Neural cell (in vitro differentiated cells): ENCODE measurements around the gene DNAJB6. TPM values are rescaled to one million over a fixed set of nuclear protein-coding genes. Genes with fewer than 3 reads are reported as not detected.

Source experiments
- H2AFZ ChIP-seq: fragments of 200-600, 300-800 bp; sonication (generic), shearing (Covaris generic); 2 replicates; pipeline ENCODE4 v1.6.0; 2014; ENCODE audit warnings: low read depth, mild to moderate bottlenecking, antibody characterized with exemption, low read length, moderate library complexity
- H3F3A ChIP-seq: fragments of 200-600 bp; shearing (Covaris generic); 2 replicates; pipeline ENCODE4 v1.6.1; 2016; ENCODE audit warnings: mild to moderate bottlenecking, moderate library complexity, mixed read lengths, antibody characterized with exemption, low read length; ENCODE audit not compliant: insufficient read depth, poor library complexity, severe bottlenecking
- H3K27ac ChIP-seq: fragments of 200-600, 300-800 bp; sonication (generic), shearing (Covaris generic); 2 replicates; pipeline ENCODE4 v1.5.1; 2014; ENCODE audit warnings: mild to moderate bottlenecking, low read length, moderate library complexity
- H3K27me3 ChIP-seq: fragments of 300-800, 200-600 bp; sonication (generic), shearing (Covaris generic); 2 replicates; pipeline ENCODE4 v1.6.0; 2014; ENCODE audit warnings: mild to moderate bottlenecking, low read depth, low read length, moderate library complexity; ENCODE audit not compliant: insufficient read depth
- H3K36me3 ChIP-seq: fragments of 300-800, 200-600 bp; sonication (generic), shearing (Covaris generic); 2 replicates; pipeline ENCODE4 v1.5.1; 2014; ENCODE audit warnings: mild to moderate bottlenecking, antibody characterized with exemption, low read length, moderate library complexity; ENCODE audit not compliant: insufficient read depth
- H3K4me2 ChIP-seq: fragments of 300-800, 200-600 bp; sonication (generic), shearing (Covaris generic); 2 replicates; pipeline ENCODE4 v1.6.0; 2014; ENCODE audit warnings: mild to moderate bottlenecking, low read length
- H3K4me3 ChIP-seq: fragments of 300-800, 200-600 bp; sonication (generic), shearing (Covaris generic); 2 replicates; pipeline ENCODE4 v1.5.1; 2014; ENCODE audit warnings: mild to moderate bottlenecking, low read length, moderate library complexity
- H3K79me2 ChIP-seq: fragments of 200-600 bp; shearing (Covaris generic); replicated peaks from 2 replicates; pipeline ENCODE4 v1.6.0; 2014; ENCODE audit warnings: mild to moderate bottlenecking, low read length, moderate library complexity; ENCODE audit not compliant: insufficient read depth
- H3K9ac ChIP-seq: fragments of 300-800, 200-600 bp; sonication (generic), shearing (Covaris generic); 2 replicates; pipeline ENCODE4 v1.6.1; 2016; ENCODE audit warnings: mild to moderate bottlenecking, low read length, mixed read lengths
- H3K9me2 ChIP-seq: fragments of 200-600 bp; shearing (Covaris generic); 2 replicates; pipeline ENCODE4 v1.6.1; 2016; ENCODE audit warnings: mild to moderate bottlenecking, low read length, mixed read lengths; ENCODE audit not compliant: insufficient read depth
- H3K9me3 ChIP-seq: fragments of 200-600, 300-800 bp; sonication (generic), shearing (Covaris generic); 2 replicates; pipeline ENCODE4 v1.6.1; 2016; ENCODE audit warnings: mild to moderate bottlenecking, mixed run types, low read length, moderate library complexity, mixed read lengths
- H4K20me1 ChIP-seq: fragments of 200-600 bp; shearing (Covaris generic); 2 replicates; pipeline ENCODE4 v1.6.1; 2016; ENCODE audit warnings: mild to moderate bottlenecking, mixed run types; ENCODE audit not compliant: insufficient read depth
- CTCF ChIP-seq: fragments of 450-650 bp; IDR thresholded peaks from 2 replicates; pipeline ENCODE4 v1.5.1; 2014; ENCODE audit warnings: antibody characterized with exemption, mild to moderate bottlenecking, moderate library complexity; ENCODE audit not compliant: poor library complexity, severe bottlenecking
- EP300 ChIP-seq: fragments of 450-650 bp; conservative IDR thresholded peaks from 2 replicates; pipeline ENCODE4 v1.6.1; 2014; ENCODE audit warnings: antibody characterized with exemption, mild to moderate bottlenecking, moderate library complexity; ENCODE audit not compliant: poor library complexity, severe bottlenecking
- EZH2 ChIP-seq: fragments of 200-600, 300-800 bp; shearing (Covaris generic), sonication (generic); IDR thresholded peaks from 2 replicates; pipeline ENCODE4 v1.6.1; 2014; ENCODE audit warnings: antibody characterized with exemption, low read length, borderline replicate concordance, mild to moderate bottlenecking; ENCODE audit not compliant: insufficient read depth, poor library complexity, severe bottlenecking
- MXI1 ChIP-seq: fragments of 450-650 bp; conservative IDR thresholded peaks from 2 replicates; pipeline ENCODE4 v1.6.1; 2014; ENCODE audit warnings: antibody characterized with exemption, mild to moderate bottlenecking; ENCODE audit not compliant: poor library complexity, severe bottlenecking
- POLR2AphosphoS5 ChIP-seq: IDR thresholded peaks from 2 replicates; pipeline ENCODE4 v1.6.1; 2012
- RAD21 ChIP-seq: fragments of 450-650 bp; conservative IDR thresholded peaks from 2 replicates; pipeline ENCODE4 v1.6.1; 2014; ENCODE audit warnings: antibody characterized with exemption, mild to moderate bottlenecking, moderate library complexity
- REST ChIP-seq: IDR thresholded peaks from 2 replicates; pipeline ENCODE4 v1.6.1; 2012; ENCODE audit warnings: borderline replicate concordance
- SMC3 ChIP-seq: fragments of 450-650 bp; conservative IDR thresholded peaks from 2 replicates; pipeline ENCODE4 v1.6.1; 2014; ENCODE audit warnings: antibody characterized with exemption, mild to moderate bottlenecking, moderate library complexity; ENCODE audit not compliant: poor library complexity
- TAF1 ChIP-seq: IDR thresholded peaks from 2 replicates; pipeline ENCODE4 v1.6.1; 2012; ENCODE audit warnings: low read depth
- polyA plus RNA-seq: library from polyadenylated mRNA; depleted of rRNA; stranded (reverse); fragments of >200 nt; gene quantifications from 2 replicates; pipeline ENCODE4 v1.2.3, GENCODE V29; 2014

The DNAJB6 gene
- polyA plus RNA-seq, 1 donor from 2014 or later: 427 TPM

GRCh38 chr7:157380416-157380815 is 43.6 kb downstream of the DNAJB6 start:
- Histone ChIP-seq H3F3A (no peaks in the 10 kb centered on the region), H4K20me1 (no peaks in the 10 kb centered on the region), H2AFZ (no peak overlapping the region), H3K4me3 (no peak overlapping the region), H3K27me3 (no peaks in the 10 kb centered on the region), H3K9ac (no peak overlapping the region), H3K4me2 (no peak overlapping the region), H3K27ac (no peak overlapping the region), H3K9me3 (no peaks in the 10 kb centered on the region), H3K36me3 (no peaks in the 10 kb centered on the region), H3K9me2 (no peaks in the 10 kb centered on the region), H3K79me2 (peaks cover 57% of the 10 kb centered on the region)
- no peak for TF ChIP-seq POLR2AphosphoS5
- TF ChIP-seq REST: no peak
- no peak for TF ChIP-seq EP300
- TF ChIP-seq SMC3: no peak
- TF ChIP-seq EZH2: no peak
- no peak for TF ChIP-seq MXI1
- no peak for TF ChIP-seq CTCF
- TF ChIP-seq TAF1: no peak
- no peak for TF ChIP-seq RAD21

GRCh38 chr7:157383868-157384267 is 47.1 kb downstream of the DNAJB6 start:
- H3K4me3 ChIP-seq: no peak overlapping the region
- peaks cover 29% of the 10 kb centered on the region for H3K79me2 ChIP-seq
- H3K9me2 ChIP-seq: no peaks in the 10 kb centered on the region
- H3K27me3 ChIP-seq: no peaks in the 10 kb centered on the region
- no peak overlapping the region for H2AFZ ChIP-seq
- no peaks in the 10 kb centered on the region for H3F3A ChIP-seq
- H3K9me3 ChIP-seq: no peaks in the 10 kb centered on the region
- H3K9ac ChIP-seq: no peak overlapping the region
- no peak overlapping the region for H3K27ac ChIP-seq
- H4K20me1 ChIP-seq: no peaks in the 10 kb centered on the region
- H3K4me2 ChIP-seq: no peak overlapping the region
- H3K36me3 ChIP-seq: no peaks in the 10 kb centered on the region
- TF ChIP-seq TAF1: no peak
- no peak for TF ChIP-seq SMC3
- TF ChIP-seq MXI1: no peak
- TF ChIP-seq CTCF: no peak
- TF ChIP-seq REST: no peak
- no peak for TF ChIP-seq EZH2
- TF ChIP-seq EP300: no peak
